ENCODE results near the gene RSKR.

- no peak for TF ChIP-seq CTCF (IDR thresholded peaks at IDR 0.05; ENCODE audit: low read length)
- TF ChIP-seq EZH2 (optimal IDR thresholded peaks at IDR 0.05; ENCODE audit: low read depth, low read length): no peak
- TF ChIP-seq EZH2phosphoT487 (IDR thresholded peaks at IDR 0.05; ENCODE audit: low read length): no peak
Measured at GRCh38 chr17:28569446-28569845, 44.5 kb downstream of the RSKR start.
